Astrocyte of the spinal cord (primary cell): ENCODE data around the gene MAN1C1.

ENCODE experiments used
- DNase-seq: peaks from one replicate; pipeline ENCODE4 v3.0.0; 2011; ENCODE audit warnings: low read depth, low spot score
- H3K4me3 ChIP-seq: 2 replicates; pipeline ENCODE4 v1.5.1; 2011; ENCODE audit warnings: low read depth, mild to moderate bottlenecking, low read length, moderate library complexity
- CTCF ChIP-seq: IDR thresholded peaks from 2 replicates; pipeline ENCODE4 v1.5.1; 2012; ENCODE audit warnings: low read depth, mild to moderate bottlenecking, low read length, inconsistent platforms
- in situ Hi-C: cut with HindIII; loops from 2 replicates; pipeline ENCODE4 v1.10.0; 2017; ENCODE audit warnings: low sequenced_read_pairs

The MAN1C1 gene

GRCh38 chr1:25724201-25724600 is 107.6 kb downstream of the MAN1C1 start:
- no peak for TF ChIP-seq CTCF
- no peak for DNase-seq
- H3K4me3 ChIP-seq: no peak overlapping the region
- in situ Hi-C loops: no loop called here

GRCh38 chr1:25724966-25725365 is 108.4 kb downstream of the MAN1C1 start:
- DNase-seq: no peak
- no peak overlapping the region for H3K4me3 ChIP-seq
- in situ Hi-C loops: no loop called here
- no peak for TF ChIP-seq CTCF

GRCh38 chr1:25725482-25725881 is 108.9 kb downstream of the MAN1C1 start:
- H3K4me3 ChIP-seq: no peak overlapping the region
- in situ Hi-C loops: no loop called here
- DNase-seq: no peak
- peak; percentile 7 for TF ChIP-seq CTCF

GRCh38 chr1:25727088-25727487 is 110.5 kb downstream of the MAN1C1 start:
- DNase-seq: no peak
- in situ Hi-C loops: no loop called here
- no peak overlapping the region for H3K4me3 ChIP-seq
- no peak for TF ChIP-seq CTCF

- no peak for TF ChIP-seq CTCF
- DNase-seq: no peak
- in situ Hi-C loops: no loop called here
- no peak overlapping the region for H3K4me3 ChIP-seq
These were observed 111.2 kb downstream of the MAN1C1 start for GRCh38 chr1:25727635-25728286.

GRCh38 chr1:25728301-25728935 is 111.8 kb downstream of the MAN1C1 start:
- no peak for DNase-seq
- in situ Hi-C loops: no loop called here
- no peak overlapping the region for H3K4me3 ChIP-seq
- TF ChIP-seq CTCF: no peak
